GM23338 (cell line): Measurements from ENCODE around the gene INHA.

ENCODE experiments used
- CREB1 ChIP-seq: fragments of 250-450 bp; sonication (Bioruptor Pico); IDR thresholded peaks from 2 replicates; pipeline ENCODE4 v1.5.0; 2020; ENCODE audit warnings: low read depth, mild to moderate bottlenecking, moderate library complexity
- CTCF ChIP-seq, 2 experiments: fragments of 200-600 bp in 1 of 2; sonication (generic) in 1 of 2; conservative IDR thresholded peaks; 2 replicates each; pipeline versions ENCODE4 v1.5.1 to v1.6.1; 2016 to 2017; ENCODE audit warnings: antibody characterized with exemption in 2 of 2, low read depth in 2 of 2, mild to moderate bottlenecking in 2 of 2, moderate library complexity in 1 of 2
- ETS1 ChIP-seq: IDR thresholded peaks from 2 replicates; pipeline ENCODE4 v1.6.1; 2016; ENCODE audit warnings: antibody characterized with exemption
- EZH2 ChIP-seq: fragments of 200-600 bp; sonication (generic); IDR thresholded peaks from one replicate; pipeline ENCODE4 v1.8.0; 2017; ENCODE audit warnings: antibody characterized with exemption, mild to moderate bottlenecking, low read depth; ENCODE audit not compliant: unreplicated experiment
- EZH2phosphoT487 ChIP-seq: fragments of 200-600 bp; sonication (generic); IDR thresholded peaks from one replicate; pipeline ENCODE4 v1.8.1; 2018; ENCODE audit warnings: antibody characterized with exemption; ENCODE audit not compliant: unreplicated experiment
- JUNB ChIP-seq: IDR thresholded peaks from one replicate; pipeline ENCODE4 v1.6.1; 2016; ENCODE audit warnings: antibody characterized with exemption; ENCODE audit not compliant: unreplicated experiment
- POLR2AphosphoS5 ChIP-seq: IDR thresholded peaks from 2 replicates; pipeline ENCODE4 v1.6.1; 2016; ENCODE audit warnings: antibody characterized with exemption, low read depth
- REST ChIP-seq: IDR thresholded peaks from one replicate; pipeline ENCODE4 v1.6.1; 2018; ENCODE audit warnings: antibody characterized with exemption; ENCODE audit not compliant: unreplicated experiment
- ZNF114 ChIP-seq: fragments of 250-450 bp; sonication (Bioruptor Pico); IDR thresholded peaks from 2 replicates; pipeline ENCODE4 v1.5.0; 2020; ENCODE audit warnings: mild to moderate bottlenecking, moderate library complexity
- ZNF331 ChIP-seq: fragments of 250-450 bp; sonication (Bioruptor Pico); IDR thresholded peaks from 2 replicates; pipeline ENCODE4 v1.5.0; 2020; ENCODE audit warnings: low read depth, mild to moderate bottlenecking, moderate library complexity
- ZNF462 ChIP-seq: fragments of 250-450 bp; sonication (Bioruptor Pico); IDR thresholded peaks from 2 replicates; pipeline ENCODE4 v1.5.0; 2020; ENCODE audit warnings: mild to moderate bottlenecking, moderate library complexity

- TF ChIP-seq EZH2 (no peak), CTCF (conservative IDR thresholded peaks at IDR 0.05; ENCODE audit: low read depth in 2 of 2) (no peak), EZH2phosphoT487 (no peak), REST (no peak), JUNB (no peak), ZNF462 (CRISPR knock-in tag) (no peak), CREB1 (no peak), POLR2AphosphoS5 (0 out of 2 replicates have a peak, but pooled peaks have one; percentile 4), ETS1 (no peak), ZNF331 (CRISPR knock-in tag) (no peak), ZNF114 (CRISPR knock-in tag) (no peak)
Measured at GRCh38 chr2:219598308-219599078, 26.4 kb downstream of the INHA start.
